Gastrocnemius medialis (tissue), 4 donors: ENCODE results near the gene CYTH1. TPM values are rescaled to one million over a fixed set of nuclear protein-coding genes. Genes with fewer than 3 reads are reported as not detected.

ENCODE experiments used
- ATAC-seq, 2 donors: fragments of 150-250 bp; one replicate each; pipeline ENCODE4 v1.9.1; 2016
- DNase-seq, 2 donors: peaks; one replicate each; pipeline ENCODE4 v3.0.0-alpha.2; 2019
- H3K27ac ChIP-seq, 4 donors: fragments of 200-600 bp; sonication (generic); 1 replicate in 1 of 4; 2 replicates in 3 of 4; pipeline ENCODE4 v1.5.1; 2016 to 2018; ENCODE audit warnings: mild to moderate bottlenecking in 2 of 4, moderate library complexity in 1 of 4
- H3K27me3 ChIP-seq, 3 donors: fragments of 200-600 bp; sonication (generic) in 2 of 3; 1 replicate in 1 of 3; 2 replicates in 2 of 3; pipeline versions ENCODE4 v1.5.1 to v1.6.0; 2016 to 2019; ENCODE audit warnings: mild to moderate bottlenecking in 1 of 3, moderate library complexity in 1 of 3
- H3K36me3 ChIP-seq, 2 donors: fragments of 200-600 bp; sonication (generic) in 1 of 2; one replicate each; pipeline ENCODE4 v1.5.1; 2017 to 2018
- H3K4me1 ChIP-seq, 2 donors: fragments of 200-600 bp; sonication (generic) in 1 of 2; one replicate each; pipeline ENCODE4 v1.5.1; 2016 to 2017; ENCODE audit warnings: mild to moderate bottlenecking in 2 of 2
- H3K4me3 ChIP-seq, 4 donors: fragments of 200-600 bp; sonication (generic) in 3 of 4; 1 replicate in 1 of 4; 2 replicates in 3 of 4; pipeline ENCODE4 v1.5.1; 2016 to 2019; ENCODE audit warnings: mild to moderate bottlenecking in 2 of 4
- H3K9me3 ChIP-seq, 3 donors: fragments of 200-600 bp; sonication (generic) in 2 of 3; 1 replicate in 1 of 3; 2 replicates in 2 of 3; pipeline ENCODE4 v1.5.1; 2016 to 2019
- POLR2A ChIP-seq, 2 donors: fragments of 450-650 bp; IDR thresholded peaks; one replicate each; pipeline ENCODE4 v1.6.1; 2017; ENCODE audit warnings: antibody characterized with exemption in 2 of 2, mild to moderate bottlenecking in 2 of 2, moderate library complexity in 2 of 2
- in situ Hi-C, 4 donors: fragments of 200-750 bp; cut with MboI; loops; one replicate each; pipeline versions ENCODE4 v1.15.0 to v1.8.0; 2017; ENCODE audit warnings: low sequenced_read_pairs in 4 of 4
- intact Hi-C: fragments of 100-400 bp; cut with DNase I; formaldehyde crosslinking; loops from one replicate; pipeline ENCODE4 v1.15.1; 2023; ENCODE audit warnings: low total_unique reads
- total RNA-seq, 4 donors: library from RNA; depleted of rRNA; stranded (reverse); fragments of >200 nt; gene quantifications; one replicate each; pipeline versions ENCODE4 v1.1.0 to v1.2.3, GENCODE V29; 2016
- TF ChIP-seq, protein P1 (sequence below), 5 experiments: fragments of 450-650 bp in 3 of 5; fragments of 200-600 bp in 2 of 5; sonication (generic) in 2 of 5; IDR thresholded peaks in 4 of 5; conservative IDR thresholded peaks in 1 of 5; 1 replicate in 4 of 5; 2 replicates in 1 of 5; pipeline ENCODE4 v1.5.1; 2016 to 2019; ENCODE audit warnings: antibody characterized with exemption in 5 of 5, mild to moderate bottlenecking in 3 of 5, moderate library complexity in 3 of 5

The CYTH1 gene
- total RNA-seq, 4 donors from 2014 or later: 24.7 to 43.7 (median 32.4) TPM

DNA sequence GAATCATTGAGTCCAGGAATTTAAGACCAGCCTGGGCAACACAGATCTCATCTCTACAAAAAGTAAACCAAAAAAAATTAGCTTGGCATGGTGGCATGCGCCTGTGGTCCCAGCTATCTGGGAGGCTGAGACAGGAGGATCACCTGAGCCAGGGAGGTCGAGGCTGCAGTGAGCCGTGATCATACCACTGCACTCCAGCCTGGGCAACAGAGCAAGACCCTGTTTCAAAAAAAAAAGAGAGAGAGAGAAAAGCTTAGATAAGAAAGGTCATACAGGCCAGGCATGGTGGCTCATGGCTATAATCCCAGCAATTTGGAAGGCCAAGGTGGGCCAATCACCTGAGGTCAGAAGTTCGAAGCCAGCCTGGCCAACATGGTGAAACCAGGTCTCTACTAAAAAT, 141.4 kb downstream of the CYTH1 start:
- H3K4me1 ChIP-seq: no peaks in the 10 kb centered on the region
- TF ChIP-seq, protein P1, sequence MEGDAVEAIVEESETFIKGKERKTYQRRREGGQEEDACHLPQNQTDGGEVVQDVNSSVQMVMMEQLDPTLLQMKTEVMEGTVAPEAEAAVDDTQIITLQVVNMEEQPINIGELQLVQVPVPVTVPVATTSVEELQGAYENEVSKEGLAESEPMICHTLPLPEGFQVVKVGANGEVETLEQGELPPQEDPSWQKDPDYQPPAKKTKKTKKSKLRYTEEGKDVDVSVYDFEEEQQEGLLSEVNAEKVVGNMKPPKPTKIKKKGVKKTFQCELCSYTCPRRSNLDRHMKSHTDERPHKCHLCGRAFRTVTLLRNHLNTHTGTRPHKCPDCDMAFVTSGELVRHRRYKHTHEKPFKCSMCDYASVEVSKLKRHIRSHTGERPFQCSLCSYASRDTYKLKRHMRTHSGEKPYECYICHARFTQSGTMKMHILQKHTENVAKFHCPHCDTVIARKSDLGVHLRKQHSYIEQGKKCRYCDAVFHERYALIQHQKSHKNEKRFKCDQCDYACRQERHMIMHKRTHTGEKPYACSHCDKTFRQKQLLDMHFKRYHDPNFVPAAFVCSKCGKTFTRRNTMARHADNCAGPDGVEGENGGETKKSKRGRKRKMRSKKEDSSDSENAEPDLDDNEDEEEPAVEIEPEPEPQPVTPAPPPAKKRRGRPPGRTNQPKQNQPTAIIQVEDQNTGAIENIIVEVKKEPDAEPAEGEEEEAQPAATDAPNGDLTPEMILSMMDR (IDR thresholded peaks at IDR 0.05 in 4 of 5, conservative IDR thresholded peaks at IDR 0.05 in 1 of 5): no peak
- TF ChIP-seq POLR2A (IDR thresholded peaks at IDR 0.05): no peak
- no peak overlapping the region for H3K4me3 ChIP-seq
- ATAC-seq: no peak
- intact Hi-C loops: no loop called here
- no peak overlapping the region for H3K27ac ChIP-seq
- H3K27me3 ChIP-seq: no peaks in the 10 kb centered on the region
- in situ Hi-C loops: loop anchor here in 1 of 4 donors (10.0 kb wide), 1 partner anchor 64 kb away; no protein-coding TSS in a partner anchor
- H3K36me3 ChIP-seq: no peaks in the 10 kb centered on the region
- no peak for DNase-seq
- H3K9me3 ChIP-seq: no peaks in the 10 kb centered on the region

DNA sequence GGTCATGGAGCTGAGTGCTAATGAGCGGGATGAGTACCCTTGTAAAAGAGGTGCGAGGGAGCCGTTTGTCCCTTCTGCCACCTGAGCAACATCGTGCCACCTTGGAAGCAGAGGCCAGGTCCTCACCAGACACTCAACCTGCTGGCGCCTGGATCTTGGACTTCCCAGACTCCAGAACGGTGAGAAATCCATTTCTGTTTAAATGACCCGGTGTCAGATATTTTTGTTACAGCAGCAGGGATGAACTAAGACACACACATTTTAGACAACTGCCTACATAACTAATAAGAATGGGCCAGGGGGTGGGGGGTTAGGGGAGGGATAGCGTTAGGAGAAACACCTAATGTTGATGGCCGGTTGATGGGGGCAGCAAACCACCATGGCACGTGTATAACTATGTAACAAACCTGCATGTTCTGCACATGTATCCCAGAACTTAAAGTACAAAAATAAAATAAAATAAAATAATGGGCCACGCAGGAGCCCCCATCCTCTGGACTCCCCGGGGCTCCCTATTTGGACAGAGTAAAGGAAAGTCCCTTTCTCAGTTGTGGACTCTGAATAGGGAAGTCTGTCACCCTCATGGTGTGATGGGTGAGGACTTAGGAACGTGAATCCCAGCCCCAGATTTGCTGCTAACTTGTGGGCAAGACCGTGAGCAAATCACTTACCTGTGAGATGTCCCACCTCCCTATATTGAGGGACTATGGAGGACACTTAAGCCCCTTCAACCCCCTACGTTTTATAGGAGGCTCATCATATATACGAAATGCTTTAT, 144.2 kb downstream of the CYTH1 start:
- Histone ChIP-seq H3K36me3 (no peaks in the 10 kb centered on the region), H3K4me3 (no peak overlapping the region), H3K4me1 (no peaks in the 10 kb centered on the region), H3K9me3 (no peaks in the 10 kb centered on the region), H3K27ac (no peak overlapping the region), H3K27me3 (no peaks in the 10 kb centered on the region)
- in situ Hi-C loops: no loop called here
- ATAC-seq (no peak), DNase-seq (no peak)
- intact Hi-C loops: no loop called here
- TF ChIP-seq, protein P1 (IDR thresholded peaks at IDR 0.05 in 4 of 5, conservative IDR thresholded peaks at IDR 0.05 in 1 of 5): no peak
- no peak for TF ChIP-seq POLR2A (IDR thresholded peaks at IDR 0.05)

- DNase-seq: no peak
- Histone ChIP-seq H3K4me1 (no peaks in the 10 kb centered on the region), H3K36me3 (no peaks in the 10 kb centered on the region), H3K9me3 (no peaks in the 10 kb centered on the region), H3K4me3 (no peak overlapping the region), H3K27me3 (no peaks in the 10 kb centered on the region), H3K27ac (no peak overlapping the region)
- in situ Hi-C loops: no loop called here
- ATAC-seq: no peak
- TF ChIP-seq, protein P1 (IDR thresholded peaks at IDR 0.05 in 4 of 5, conservative IDR thresholded peaks at IDR 0.05 in 1 of 5): no peak
- TF ChIP-seq POLR2A (IDR thresholded peaks at IDR 0.05): no peak
- intact Hi-C loops: no loop called here
These were observed 144.9 kb downstream of the CYTH1 start for GRCh38 chr17:78637146-78637545.

- Histone ChIP-seq H3K4me1 (no peaks in the 10 kb centered on the region), H3K27ac (no peak overlapping the region), H3K9me3 (no peaks in the 10 kb centered on the region), H3K27me3 (no peaks in the 10 kb centered on the region), H3K4me3 (no peak overlapping the region), H3K36me3 (no peaks in the 10 kb centered on the region)
- TF ChIP-seq, protein P1 (IDR thresholded peaks at IDR 0.05 in 4 of 5, conservative IDR thresholded peaks at IDR 0.05 in 1 of 5): no peak
- no peak for TF ChIP-seq POLR2A (IDR thresholded peaks at IDR 0.05)
- intact Hi-C loops: no loop called here
- in situ Hi-C loops: no loop called here
- no peak for DNase-seq
- ATAC-seq: no peak
These were observed 147.9 kb downstream of the CYTH1 start for GRCh38 chr17:78634154-78634553.
